ENCODE results near the gene CREG1. TPM values are rescaled to one million over a fixed set of nuclear protein-coding genes. Genes with fewer than 3 reads are reported as not detected.

CREG1 gene
- total and polyA plus RNA-seq, 2 donors, result 61.3 to 179 TPM

DNA sequence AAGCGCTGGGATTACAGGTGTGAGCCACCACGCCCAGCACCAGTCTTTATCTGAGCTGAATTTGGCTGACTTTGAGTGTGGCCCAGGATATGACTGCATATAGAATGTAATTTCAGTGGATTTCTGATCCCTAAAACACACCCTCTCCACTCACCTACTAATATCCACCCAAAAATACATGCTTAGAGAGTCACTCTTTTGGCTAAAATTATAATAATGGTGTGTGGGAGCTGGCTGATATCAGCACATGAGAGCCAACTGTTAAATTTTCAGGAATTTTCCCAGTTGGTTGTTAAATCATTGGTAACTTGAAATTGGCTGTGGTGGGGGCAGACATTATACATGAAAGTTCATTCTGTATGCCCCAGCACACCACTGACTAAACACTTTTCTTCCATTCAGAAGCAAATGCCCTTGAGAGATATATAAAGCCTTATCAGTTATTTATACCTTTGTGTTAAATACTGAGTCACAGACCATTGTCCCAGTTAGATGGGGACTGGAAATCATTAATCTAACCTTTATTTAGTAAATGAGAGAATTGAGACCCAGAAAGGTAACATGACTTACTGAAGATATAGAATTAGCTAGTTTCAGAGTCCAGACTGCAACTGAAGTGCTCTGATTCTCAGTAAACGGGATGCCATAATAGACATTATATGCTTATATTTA lies 25.4 kb downstream of the CREG1 start:
- Histone ChIP-seq H3K9me3 (ENCODE audit: control insufficient read depth in 2 of 2, insufficient read depth in 1 of 2, low read length in 1 of 2) (no peaks in the 10 kb centered on the region), H3K4me3 (ENCODE audit: low read length in 2 of 2) (no peak overlapping the region), H3K27me3 (ENCODE audit: control insufficient read depth in 2 of 2, insufficient read depth in 1 of 2, low read length in 1 of 2) (no peaks in the 10 kb centered on the region), H3K36me3 (ENCODE audit: control insufficient read depth in 2 of 2, insufficient read depth in 2 of 2, low read length in 1 of 2) (no peaks in the 10 kb centered on the region), H3K27ac (ENCODE audit: low read depth in 1 of 2, low read length in 1 of 2) (peak overlapping the region; percentile 9 to 36), H3K4me1 (ENCODE audit: control insufficient read depth in 2 of 2, insufficient read depth in 2 of 2, low read length in 2 of 2) (peaks cover 2 to 24% of the 10 kb centered on the region in 2 donors)
- no peak for DNase-seq (ENCODE audit: low read depth in 6 of 9, low spot score in 9 of 9)
- 98% methylated on average over 3 of the region's 3 CpGs for WGBS

DNA sequence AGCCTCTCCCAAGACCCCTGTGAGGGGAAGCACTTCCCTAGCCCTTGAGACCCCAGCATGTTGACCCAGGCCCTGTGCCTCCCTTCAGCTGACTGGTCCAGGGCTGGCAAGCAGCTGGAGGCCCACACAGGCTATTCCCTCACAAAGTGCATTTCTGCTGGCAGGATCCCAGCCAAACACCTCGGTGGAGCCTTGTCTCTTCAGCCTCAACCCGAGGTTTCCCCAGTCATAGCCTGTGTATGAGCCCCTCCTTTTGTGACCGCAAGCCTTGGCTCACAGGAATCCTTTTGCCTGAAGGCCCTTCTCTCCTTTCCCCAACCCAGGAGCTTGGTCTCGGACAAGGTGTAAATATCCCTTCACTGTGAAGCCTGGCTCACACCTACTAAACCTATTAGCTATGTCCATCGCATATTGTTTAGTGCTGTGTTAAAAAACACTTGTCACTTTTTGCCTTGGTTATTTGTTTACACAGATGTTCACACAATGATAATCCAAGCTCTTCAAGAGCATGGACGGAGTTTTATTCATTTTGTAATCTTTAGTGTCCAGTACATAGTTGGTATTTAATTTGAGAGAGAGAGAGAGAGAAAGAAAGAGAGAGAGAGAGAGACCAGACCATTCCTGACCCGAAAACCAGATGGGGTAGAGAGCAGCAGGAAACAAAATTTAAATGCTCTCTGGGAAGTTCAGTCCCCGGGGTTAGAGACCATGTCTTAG lies 26.7 kb downstream of the CREG1 start:
- no peaks in the 10 kb centered on the region for H3K9me3 ChIP-seq (ENCODE audit: control insufficient read depth in 2 of 2, insufficient read depth in 1 of 2, low read length in 1 of 2)
- H3K27me3 ChIP-seq (ENCODE audit: control insufficient read depth in 2 of 2, insufficient read depth in 1 of 2, low read length in 1 of 2), result no peaks in the 10 kb centered on the region
- 90% methylated on average over 8 of the region's 8 CpGs for WGBS
- no peak for DNase-seq (ENCODE audit: low read depth in 6 of 9, low spot score in 9 of 9)
- no peaks in the 10 kb centered on the region for H3K36me3 ChIP-seq (ENCODE audit: control insufficient read depth in 2 of 2, insufficient read depth in 2 of 2, low read length in 1 of 2)
- no peak overlapping the region for H3K27ac ChIP-seq (ENCODE audit: low read depth in 1 of 2, low read length in 1 of 2)
- no peak overlapping the region for H3K4me3 ChIP-seq (ENCODE audit: low read length in 2 of 2)
- peaks cover 0 to 21% of the 10 kb centered on the region in 2 donors for H3K4me1 ChIP-seq (ENCODE audit: control insufficient read depth in 2 of 2, insufficient read depth in 2 of 2, low read length in 2 of 2)

DNA sequence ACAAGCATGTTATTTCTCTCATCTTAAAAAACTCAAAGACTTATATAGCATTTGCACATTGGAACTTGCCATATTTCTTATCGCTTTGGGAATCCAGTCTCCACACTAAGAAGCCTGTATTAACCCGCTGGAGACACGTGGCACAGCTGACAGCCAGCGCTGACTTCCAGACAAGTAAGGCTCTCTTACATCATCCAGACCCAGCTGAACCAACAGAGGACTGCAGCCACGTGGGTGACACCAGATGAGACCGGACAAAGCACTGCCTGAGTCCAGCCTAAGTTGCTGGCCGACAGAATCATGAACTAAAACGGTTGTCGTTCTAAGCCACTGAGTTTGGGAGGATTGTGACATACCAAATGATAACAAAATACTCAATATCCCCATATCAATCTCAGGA lies 28.9 kb downstream of the CREG1 start:
- Histone ChIP-seq H3K27ac (ENCODE audit: low read depth in 1 of 2, low read length in 1 of 2) (no peak overlapping the region), H3K9me3 (ENCODE audit: control insufficient read depth in 2 of 2, insufficient read depth in 1 of 2, low read length in 1 of 2) (no peaks in the 10 kb centered on the region), H3K4me1 (ENCODE audit: control insufficient read depth in 2 of 2, insufficient read depth in 2 of 2, low read length in 2 of 2) (peaks cover 2 to 23% of the 10 kb centered on the region in 2 donors), H3K4me3 (ENCODE audit: low read length in 2 of 2) (no peak overlapping the region), H3K27me3 (ENCODE audit: control insufficient read depth in 2 of 2, insufficient read depth in 1 of 2, low read length in 1 of 2) (no peaks in the 10 kb centered on the region), H3K36me3 (ENCODE audit: control insufficient read depth in 2 of 2, insufficient read depth in 2 of 2, low read length in 1 of 2) (no peaks in the 10 kb centered on the region)
- 97% methylated on average over 9 of the region's 9 CpGs for WGBS
- DNase-seq (ENCODE audit: low read depth in 6 of 9, low spot score in 9 of 9), result no peak

DNA sequence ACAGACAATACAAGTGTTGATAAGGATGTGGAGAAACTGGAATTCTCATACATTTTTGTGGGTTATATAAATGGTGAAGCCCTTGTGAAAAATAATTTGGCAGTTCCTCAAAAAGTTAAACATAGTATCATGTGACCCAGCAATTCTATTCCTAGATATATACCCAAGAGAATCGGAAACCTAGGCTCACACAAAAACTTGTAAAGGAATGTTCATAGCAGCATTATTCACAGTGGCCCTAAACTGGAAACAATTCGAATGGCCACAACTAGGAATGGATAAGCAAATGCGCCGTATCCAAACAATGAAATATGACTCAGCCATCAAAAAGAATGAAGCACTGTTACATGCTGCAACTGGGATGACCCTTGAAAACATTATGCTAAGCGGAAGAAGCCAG lies 31.3 kb downstream of the CREG1 start:
- Histone ChIP-seq H3K4me1 (ENCODE audit: control insufficient read depth in 2 of 2, insufficient read depth in 2 of 2, low read length in 2 of 2) (peaks cover 5 to 19% of the 10 kb centered on the region in 2 donors), H3K27me3 (ENCODE audit: control insufficient read depth in 2 of 2, insufficient read depth in 1 of 2, low read length in 1 of 2) (no peaks in the 10 kb centered on the region), H3K27ac (ENCODE audit: low read depth in 1 of 2, low read length in 1 of 2) (no peak overlapping the region), H3K36me3 (ENCODE audit: control insufficient read depth in 2 of 2, insufficient read depth in 2 of 2, low read length in 1 of 2) (no peaks in the 10 kb centered on the region), H3K4me3 (ENCODE audit: low read length in 2 of 2) (no peak overlapping the region), H3K9me3 (ENCODE audit: control insufficient read depth in 2 of 2, insufficient read depth in 1 of 2, low read length in 1 of 2) (peaks cover 0 to 2% of the 10 kb centered on the region in 2 donors)
- 98% methylated on average over 5 of the region's 5 CpGs for WGBS
- DNase-seq (ENCODE audit: low read depth in 6 of 9, low spot score in 9 of 9), result no peak

DNA sequence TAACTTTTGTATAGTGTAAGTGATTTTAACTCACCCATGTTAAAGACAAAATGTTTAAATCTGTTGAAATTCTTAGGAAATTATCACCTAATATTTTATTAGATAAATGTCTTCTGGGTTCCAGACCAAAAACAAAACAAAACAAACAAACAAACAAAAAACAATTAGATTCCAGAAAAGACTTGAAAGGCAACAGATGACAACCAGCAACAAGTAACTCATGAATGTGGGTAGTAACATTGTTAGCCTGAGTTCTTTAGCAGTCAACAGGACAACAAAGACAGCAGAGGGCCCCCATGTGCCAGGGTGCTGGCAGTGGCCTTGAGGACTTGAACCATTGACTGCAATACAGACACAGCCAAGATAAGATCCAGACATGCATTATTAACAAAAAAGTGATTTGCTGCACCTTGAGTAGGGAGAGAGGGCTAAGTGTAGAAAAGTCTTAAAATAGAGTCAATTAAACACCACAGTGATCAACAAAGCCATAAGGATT lies 32.8 kb downstream of the CREG1 start:
- peak in 1 of 9 donors; percentile 52 for DNase-seq (ENCODE audit: low read depth in 6 of 9, low spot score in 9 of 9)
- Histone ChIP-seq H3K9me3 (ENCODE audit: control insufficient read depth in 2 of 2, insufficient read depth in 1 of 2, low read length in 1 of 2) (peaks cover 0 to 2% of the 10 kb centered on the region in 2 donors), H3K27me3 (ENCODE audit: control insufficient read depth in 2 of 2, insufficient read depth in 1 of 2, low read length in 1 of 2) (no peaks in the 10 kb centered on the region), H3K4me3 (ENCODE audit: low read length in 2 of 2) (no peak overlapping the region), H3K4me1 (ENCODE audit: control insufficient read depth in 2 of 2, insufficient read depth in 2 of 2, low read length in 2 of 2) (peaks cover 5 to 19% of the 10 kb centered on the region in 2 donors), H3K27ac (ENCODE audit: low read depth in 1 of 2, low read length in 1 of 2) (no peak overlapping the region), H3K36me3 (ENCODE audit: control insufficient read depth in 2 of 2, insufficient read depth in 2 of 2, low read length in 1 of 2) (peaks cover 3 to 4% of the 10 kb centered on the region in 2 donors)

DNA sequence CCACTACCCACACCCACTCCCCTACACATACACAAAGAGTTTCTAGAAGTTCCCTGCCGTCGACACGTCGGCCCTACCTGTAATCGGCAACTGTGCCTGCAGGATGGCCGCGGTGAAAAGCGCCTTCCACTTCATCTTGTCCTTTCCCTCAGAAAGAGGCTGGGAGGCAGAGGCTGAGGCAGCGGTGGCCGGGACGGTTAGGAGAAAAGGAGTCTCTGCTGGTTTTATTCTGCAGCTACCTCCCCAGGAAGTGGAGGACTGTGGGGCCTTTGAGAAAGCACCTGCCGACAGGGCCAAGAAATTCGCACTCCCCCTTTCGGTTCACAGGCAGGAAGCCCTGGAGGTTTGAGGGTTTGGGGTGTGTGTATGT lies 35.2 kb downstream of the CREG1 start, which contains the start of gene CD247:
Gene CD247 (minus strand): TSS at position 199 of the 370 bp plus-strand sequence. CDS start 64 bp downstream, at position 135.
- Histone ChIP-seq H3K27me3 (ENCODE audit: control insufficient read depth in 2 of 2, insufficient read depth in 1 of 2, low read length in 1 of 2) (no peaks in the 10 kb centered on the region), H3K36me3 (ENCODE audit: control insufficient read depth in 2 of 2, insufficient read depth in 2 of 2, low read length in 1 of 2) (peaks cover 12 to 21% of the 10 kb centered on the region in 2 donors), H3K4me3 (ENCODE audit: low read length in 2 of 2) (peak within 1 kb of the TSS; percentile 78 to 82), H3K27ac (ENCODE audit: low read depth in 1 of 2, low read length in 1 of 2) (peak within 1 kb of the TSS; percentile 91 to 95), H3K4me1 (ENCODE audit: control insufficient read depth in 2 of 2, insufficient read depth in 2 of 2, low read length in 2 of 2) (peaks cover 21 to 37% of the 10 kb centered on the region in 2 donors), H3K9me3 (ENCODE audit: control insufficient read depth in 2 of 2, insufficient read depth in 1 of 2, low read length in 1 of 2) (peaks cover 0 to 2% of the 10 kb centered on the region in 2 donors)
- peak in 7 of 9 donors; percentile 59 to 93 (median 82) for DNase-seq (ENCODE audit: low read depth in 6 of 9, low spot score in 9 of 9)
- 30% methylated on average over 14 of the region's 14 CpGs for WGBS

DNA sequence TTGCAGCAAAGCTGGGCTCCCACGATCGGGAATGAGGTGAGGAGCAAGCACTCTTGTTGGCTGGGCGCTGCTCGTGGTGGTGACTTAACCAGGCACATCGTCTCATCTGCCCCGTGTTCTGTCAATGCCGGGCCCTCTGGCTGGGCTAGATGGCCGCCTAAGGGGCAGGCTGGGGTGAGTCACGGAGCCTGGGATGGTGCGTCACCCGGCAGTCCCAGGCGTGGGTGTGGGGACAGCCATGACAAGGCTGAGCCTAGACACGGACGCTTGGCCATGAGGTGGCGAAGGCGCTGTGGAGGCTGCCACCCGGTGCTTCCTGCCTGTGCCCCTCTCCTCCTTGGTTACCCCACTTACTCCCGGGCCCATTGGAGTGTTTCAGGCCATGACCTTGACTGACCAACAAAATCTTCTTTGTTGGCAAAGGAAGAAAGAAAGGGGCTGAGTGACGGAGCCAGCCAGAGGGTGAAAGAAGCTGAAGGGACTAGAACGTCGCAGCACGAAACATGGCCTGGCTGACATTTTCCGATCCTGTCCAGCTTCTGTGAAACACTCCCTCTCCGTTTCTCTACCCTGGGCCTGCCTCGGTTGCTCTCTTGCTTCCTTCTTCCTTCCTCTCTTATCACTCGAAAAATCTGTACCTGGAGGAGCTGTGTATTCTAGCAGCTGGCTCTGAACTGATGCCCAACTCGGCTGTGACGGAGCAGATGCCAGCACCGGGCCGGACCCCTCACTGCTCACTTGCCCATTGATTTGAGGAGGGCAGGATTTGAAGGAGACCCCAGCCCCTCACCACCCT lies 35.8 kb downstream of the CREG1 start:
- DNase-seq (ENCODE audit: low read depth in 6 of 9, low spot score in 9 of 9), result peak in 3 of 9 donors; percentile 32 to 69 (median 35)
- WGBS, result 34% methylated on average over 30 of the region's 30 CpGs
- H3K27ac ChIP-seq (ENCODE audit: low read depth in 1 of 2, low read length in 1 of 2), result peak overlapping the region; percentile 91 to 95
- H3K36me3 ChIP-seq (ENCODE audit: control insufficient read depth in 2 of 2, insufficient read depth in 2 of 2, low read length in 1 of 2), result peaks cover 12 to 21% of the 10 kb centered on the region in 2 donors
- H3K9me3 ChIP-seq (ENCODE audit: control insufficient read depth in 2 of 2, insufficient read depth in 1 of 2, low read length in 1 of 2), result peaks cover 0 to 2% of the 10 kb centered on the region in 2 donors
- no peaks in the 10 kb centered on the region for H3K27me3 ChIP-seq (ENCODE audit: control insufficient read depth in 2 of 2, insufficient read depth in 1 of 2, low read length in 1 of 2)
- peaks cover 21 to 37% of the 10 kb centered on the region in 2 donors for H3K4me1 ChIP-seq (ENCODE audit: control insufficient read depth in 2 of 2, insufficient read depth in 2 of 2, low read length in 2 of 2)
- H3K4me3 ChIP-seq (ENCODE audit: low read length in 2 of 2), result peak overlapping the region; percentile 78 to 82

DNA sequence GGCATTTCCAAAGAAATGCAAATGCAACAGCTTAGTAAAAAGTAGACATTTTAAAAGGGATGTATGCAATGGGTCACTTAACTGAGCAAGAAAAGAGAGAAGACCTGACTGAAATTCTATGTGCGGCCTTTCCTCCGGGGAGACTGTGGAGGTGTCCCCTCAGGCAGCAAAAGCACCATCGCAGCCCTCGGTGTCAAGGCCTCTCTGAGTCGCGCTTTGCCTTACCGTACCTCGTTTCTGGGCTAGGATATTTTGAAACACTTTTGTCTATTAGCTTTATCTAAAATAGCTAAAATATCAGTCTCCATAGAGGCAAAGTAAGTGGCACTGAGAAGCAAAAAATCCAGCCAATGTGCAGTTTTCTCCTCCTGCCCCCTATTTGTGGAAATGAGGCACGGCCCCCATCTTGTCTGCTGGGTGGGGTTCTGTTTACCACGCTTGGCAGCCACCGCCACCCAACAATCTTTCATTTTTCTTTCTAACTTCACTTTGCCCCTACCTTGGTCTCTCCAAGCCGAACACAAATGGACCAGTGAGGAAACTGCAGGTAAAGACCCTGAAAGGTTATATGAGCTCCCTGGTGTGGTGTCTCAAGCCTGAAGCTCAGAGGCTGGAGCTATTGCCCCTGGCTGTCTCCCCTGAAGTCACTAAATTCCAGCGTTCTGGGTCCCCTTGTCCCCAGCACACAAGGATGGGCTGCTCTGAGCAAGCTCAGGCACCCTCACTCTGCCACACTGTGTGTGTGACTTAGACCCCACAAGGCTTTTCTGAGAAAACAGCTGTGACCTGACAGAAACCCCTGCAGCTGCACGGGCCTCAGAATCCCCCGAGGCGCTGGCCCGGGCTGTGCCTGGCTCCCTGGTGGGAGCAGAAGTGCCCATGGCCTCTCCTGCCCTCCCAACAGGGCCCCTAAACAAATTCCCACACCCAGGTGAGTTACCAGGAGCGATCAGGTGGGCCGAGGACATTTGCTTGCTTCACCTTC lies 36.9 kb downstream of the CREG1 start:
- peak overlapping the region; percentile 91 to 95 for H3K27ac ChIP-seq (ENCODE audit: low read depth in 1 of 2, low read length in 1 of 2)
- peaks cover 0 to 2% of the 10 kb centered on the region in 2 donors for H3K9me3 ChIP-seq (ENCODE audit: control insufficient read depth in 2 of 2, insufficient read depth in 1 of 2, low read length in 1 of 2)
- H3K4me3 ChIP-seq (ENCODE audit: low read length in 2 of 2), result peak overlapping the region; percentile 78 to 82
- H3K36me3 ChIP-seq (ENCODE audit: control insufficient read depth in 2 of 2, insufficient read depth in 2 of 2, low read length in 1 of 2), result peaks cover 13 to 32% of the 10 kb centered on the region in 2 donors
- H3K27me3 ChIP-seq (ENCODE audit: control insufficient read depth in 2 of 2, insufficient read depth in 1 of 2, low read length in 1 of 2), result no peaks in the 10 kb centered on the region
- 46% methylated on average over 19 of the region's 19 CpGs for WGBS
- peaks cover 26 to 48% of the 10 kb centered on the region in 2 donors for H3K4me1 ChIP-seq (ENCODE audit: control insufficient read depth in 2 of 2, insufficient read depth in 2 of 2, low read length in 2 of 2)
- DNase-seq (ENCODE audit: low read depth in 6 of 9, low spot score in 9 of 9), result peak in 4 of 9 donors; percentile 61 to 84 (median 70)

Measured in thymus (tissue), 11 donors.